ENCODE results near the gene PTPRK.

- TF ChIP-seq EZH2 (IDR thresholded peaks at IDR 0.05; ENCODE audit: borderline replicate concordance, control insufficient read depth, low read depth, low read length), result no peak
- no peak for TF ChIP-seq KLF5 (IDR thresholded peaks at IDR 0.05; ENCODE audit: partially characterized antibody)
- TF ChIP-seq CTCF (IDR thresholded peaks at IDR 0.05 in 2 of 3, conservative IDR thresholded peaks at IDR 0.05 in 1 of 3; ENCODE audit: control insufficient read depth in 2 of 3, extremely low read depth in 1 of 3, insufficient read depth in 1 of 3, low read depth in 3 of 3, low read length in 3 of 3), result no peak
- no peak for TF ChIP-seq NBN (IDR thresholded peaks at IDR 0.05)
- TF ChIP-seq PBX3 (IDR thresholded peaks at IDR 0.05; ENCODE audit: insufficient replicate concordance, low read depth, low read length), result no peak
- no peak for TF ChIP-seq POLR2A (IDR thresholded peaks at IDR 0.05; ENCODE audit: low read depth, low read length)
Observed at GRCh38 chr6:128567029-128567428, 46.6 kb upstream of the PTPRK start.

Measured in GM12878 (cell line).